ENCODE measurements around the gene SECISBP2. TPM values are rescaled to one million over a fixed set of nuclear protein-coding genes. Genes with fewer than 3 reads are reported as not detected.

Gene SECISBP2
- total RNA-seq, 6 experiments from 2014 or later, result 13.8 to 20.3 (median 17.3) TPM

DNA sequence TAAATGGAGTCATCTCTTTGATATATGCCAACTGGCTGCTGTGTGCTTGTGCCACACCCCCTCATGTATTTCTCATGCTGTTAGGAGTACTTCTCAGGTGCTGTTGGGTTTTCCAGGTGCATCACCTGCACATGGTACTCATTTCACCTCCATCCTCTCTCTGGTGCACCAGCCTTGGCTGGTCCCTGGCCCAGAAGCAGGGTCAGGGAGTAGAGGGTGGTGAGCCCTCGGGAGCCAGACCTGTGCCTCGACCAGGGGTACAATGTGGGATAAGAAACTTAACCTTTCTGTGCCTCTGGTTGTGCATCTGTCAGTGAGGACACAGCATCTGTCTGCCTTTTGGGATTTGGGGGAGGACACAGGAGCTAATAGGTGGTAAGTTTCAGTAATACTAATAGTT lies 38.5 kb downstream of the SECISBP2 start:
- Mint-ChIP-seq H3K4me3 (no peak overlapping the region), H3K36me3 (ENCODE audit: low read depth) (peaks cover 36% of the 10 kb centered on the region), H3K9me3 (no peaks in the 10 kb centered on the region), H3K4me1 (ENCODE audit: low read depth) (peaks cover 6% of the 10 kb centered on the region; the same call in 1 of the 2 replicates), H3K27me3 (ENCODE audit: insufficient read depth) (no peaks in the 10 kb centered on the region; the same call in 1 of the 2 replicates), H3K27ac (no peak overlapping the region)
- no peak for TF ChIP-seq CTCF (IDR thresholded peaks at IDR 0.05)
- no peak for DNase-seq

GRCh38 chr9:89357331-89358197 lies 39.3 kb downstream of the SECISBP2 start:
- no peak for DNase-seq
- peaks cover 36% of the 10 kb centered on the region for H3K36me3 Mint-ChIP-seq (ENCODE audit: low read depth)
- no peak overlapping the region for H3K27ac Mint-ChIP-seq

DNA sequence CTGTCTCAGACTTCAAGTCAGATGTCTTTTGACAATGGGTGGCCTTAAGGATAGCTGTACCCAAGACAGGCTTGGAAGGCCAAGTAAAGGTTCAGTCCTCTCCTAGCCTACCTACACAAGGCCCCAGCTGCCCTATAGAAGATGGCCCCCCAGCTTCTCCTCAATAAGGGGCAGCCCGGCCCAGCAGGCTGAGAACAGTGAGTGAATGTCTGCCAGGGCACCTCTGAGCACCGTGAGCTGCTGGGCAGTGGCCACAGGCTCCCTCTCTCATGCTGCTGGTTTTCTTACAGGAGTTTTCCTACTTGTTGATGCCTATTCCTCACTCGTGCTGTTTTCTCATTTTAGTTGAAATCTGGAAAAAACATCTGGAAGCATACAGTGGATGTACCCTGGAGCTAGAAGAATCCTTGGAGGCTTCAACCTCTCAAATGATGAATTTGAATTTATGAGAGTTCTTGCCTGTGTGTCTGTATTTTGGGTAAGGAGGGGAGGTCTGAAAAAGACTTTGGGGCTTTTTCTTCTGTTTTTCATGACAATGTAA lies 40.1 kb downstream of the SECISBP2 start:
- Mint-ChIP-seq H3K27me3 (ENCODE audit: insufficient read depth) (no peaks in the 10 kb centered on the region; the same call in 1 of the 2 replicates), H3K27ac (no peak overlapping the region), H3K4me1 (ENCODE audit: low read depth) (peaks cover 6% of the 10 kb centered on the region; the same call in 1 of the 2 replicates), H3K4me3 (no peak overlapping the region), H3K36me3 (ENCODE audit: low read depth) (peaks cover 36% of the 10 kb centered on the region), H3K9me3 (no peaks in the 10 kb centered on the region)
- no peak for TF ChIP-seq CTCF (IDR thresholded peaks at IDR 0.05)
- no peak for DNase-seq

More at GRCh38 chr9:89357331-89358197, 39.3 kb downstream of the SECISBP2 start:
- no peaks in the 10 kb centered on the region for H3K9me3 Mint-ChIP-seq
- no peak for TF ChIP-seq CTCF (IDR thresholded peaks at IDR 0.05)
- H3K4me1 Mint-ChIP-seq (ENCODE audit: low read depth), result peaks cover 6% of the 10 kb centered on the region; the same call in 1 of the 2 replicates
- H3K27me3 Mint-ChIP-seq (ENCODE audit: insufficient read depth), result no peaks in the 10 kb centered on the region; the same call in 1 of the 2 replicates
- no peak overlapping the region for H3K4me3 Mint-ChIP-seq

- H3K36me3 Mint-ChIP-seq (ENCODE audit: low read depth), result peaks cover 31% of the 10 kb centered on the region
- no peak for DNase-seq
- no peak for TF ChIP-seq CTCF (IDR thresholded peaks at IDR 0.05)
Measured at GRCh38 chr9:89358985-89359384, 40.7 kb downstream of the SECISBP2 start.

GRCh38 chr9:89359751-89360261 lies 41.5 kb downstream of the SECISBP2 start:
- Mint-ChIP-seq H3K4me3 (no peak overlapping the region), H3K9me3 (no peaks in the 10 kb centered on the region), H3K27me3 (ENCODE audit: insufficient read depth) (no peaks in the 10 kb centered on the region; the same call in 1 of the 2 replicates), H3K4me1 (ENCODE audit: low read depth) (peaks cover 6% of the 10 kb centered on the region; the same call in 1 of the 2 replicates), H3K36me3 (ENCODE audit: low read depth) (peaks cover 25% of the 10 kb centered on the region), H3K27ac (peak overlapping the region; percentile 11; the same call in 1 of the 2 replicates)
- peak; percentile 6 for DNase-seq
- TF ChIP-seq CTCF (IDR thresholded peaks at IDR 0.05), result no peak

More at GRCh38 chr9:89358985-89359384, 40.7 kb downstream of the SECISBP2 start:
- Mint-ChIP-seq H3K9me3 (no peaks in the 10 kb centered on the region), H3K27me3 (ENCODE audit: insufficient read depth) (no peaks in the 10 kb centered on the region; the same call in 1 of the 2 replicates), H3K27ac (no peak overlapping the region), H3K4me3 (no peak overlapping the region), H3K4me1 (ENCODE audit: low read depth) (peaks cover 6% of the 10 kb centered on the region; the same call in 1 of the 2 replicates)

Data from HFFc6 (cell line).